SK-N-SH (cell line): ENCODE results near the gene ZNF892. TPM values are rescaled to one million over a fixed set of nuclear protein-coding genes. Genes with fewer than 3 reads are reported as not detected.

Experiments used
- CTCF ChIA-PET: fragments of 300-600, 350-600 bp; formaldehyde crosslinking; extraction: SDS; loops from one replicate; lab custom pipeline; 2021; lab: Yijun Ruan, JAX
- POLR2A ChIA-PET: fragments of 350-600 bp; sonication (Branson Sonifier 250); formaldehyde crosslinking; extraction: SDS; loops from one replicate; lab custom pipeline; 2020; ENCODE audit warnings: antibody characterized with exemption, inconsistent platforms; lab: Yijun Ruan, JAX
- DNase-seq: peaks from one replicate; pipeline ENCODE4 v3.0.0; 2012
- H2AFZ ChIP-seq: fragments of 200-600 bp; sonication (generic); 2 replicates; pipeline ENCODE4 v1.8.1; 2016; ENCODE audit warnings: antibody characterized with exemption, mild to moderate bottlenecking, low read depth
- H3F3A ChIP-seq: fragments of 200-600 bp; sonication (generic); replicated peaks from 2 replicates; pipeline ENCODE3; 2016; ENCODE audit warnings: antibody characterized with exemption, mild to moderate bottlenecking; ENCODE audit not compliant: insufficient read depth
- H3K27ac ChIP-seq, 2 experiments: fragments of 200-500 bp in 1 of 2; fragments of 200-600 bp in 1 of 2; sonication (Bioruptor generic) in 1 of 2; sonication (generic), shearing (Covaris generic) in 1 of 2; 2 replicates each; pipeline versions ENCODE4 v1.5.1 to v1.6.1; 2014 to 2016; ENCODE audit warnings: low read depth in 2 of 2, inconsistent platforms in 1 of 2, low read length in 1 of 2, mild to moderate bottlenecking in 1 of 2, mixed read lengths in 1 of 2
- H3K27me3 ChIP-seq: fragments of 200-600 bp; sonication (generic), shearing (Covaris generic); 2 replicates; pipeline ENCODE4 v1.6.1; 2016; ENCODE audit warnings: mixed run types; ENCODE audit not compliant: insufficient read depth
- H3K36me3 ChIP-seq, 2 experiments: fragments of 200-500 bp in 1 of 2; fragments of 200-600 bp in 1 of 2; sonication (Bioruptor generic) in 1 of 2; sonication (generic) in 1 of 2; replicated peaks in 1 of 2; 2 replicates each; pipeline versions ENCODE3 to v1.5.1; 2014 to 2016; ENCODE audit warnings: low read length in 1 of 2, mild to moderate bottlenecking in 1 of 2; ENCODE audit not compliant: insufficient read depth in 2 of 2, control insufficient read depth in 1 of 2
- H3K4me1 ChIP-seq, 2 experiments: fragments of 200-500 bp in 1 of 2; fragments of 200-600 bp in 1 of 2; sonication (Bioruptor generic) in 1 of 2; sonication (generic), shearing (Covaris generic) in 1 of 2; 2 replicates each; pipeline versions ENCODE4 v1.5.1 to v1.6.1; 2014 to 2016; ENCODE audit warnings: low read depth in 1 of 2, low read length in 1 of 2, mixed run types in 1 of 2; ENCODE audit not compliant: insufficient read depth in 2 of 2, control insufficient read depth in 1 of 2
- H3K4me2 ChIP-seq: fragments of 200-600 bp; sonication (generic), shearing (Covaris generic); 2 replicates; pipeline ENCODE4 v1.6.1; 2017; ENCODE audit warnings: mixed run types
- H3K4me3 ChIP-seq, 2 experiments: fragments of 200-500 bp in 1 of 2; fragments of 200-600 bp in 1 of 2; sonication (Bioruptor generic) in 1 of 2; sonication (generic), shearing (Covaris generic) in 1 of 2; 2 replicates each; pipeline versions ENCODE4 v1.5.1 to v1.8.1; 2014 to 2016; ENCODE audit warnings: low read depth in 2 of 2, inconsistent platforms in 1 of 2, low read length in 1 of 2, mild to moderate bottlenecking in 1 of 2, mixed read lengths in 1 of 2, moderate library complexity in 1 of 2
- H3K79me2 ChIP-seq: fragments of 200-600 bp; sonication (generic); 2 replicates; pipeline ENCODE4 v1.8.1; 2017; ENCODE audit warnings: mild to moderate bottlenecking; ENCODE audit not compliant: insufficient read depth
- H3K9ac ChIP-seq: fragments of 200-600 bp; sonication (generic); 2 replicates; pipeline ENCODE4 v1.6.1; 2017; ENCODE audit warnings: mixed run types
- H3K9me2 ChIP-seq: fragments of 200-600 bp; sonication (generic); 2 replicates; pipeline ENCODE4 v1.6.1; 2017; ENCODE audit warnings: mixed run types
- H3K9me3 ChIP-seq: fragments of 200-600 bp; sonication (generic); 2 replicates; pipeline ENCODE4 v1.6.1; 2017; ENCODE audit warnings: mixed run types, mild to moderate bottlenecking, moderate library complexity
- H4K20me1 ChIP-seq: fragments of 200-600 bp; sonication (generic); 2 replicates; pipeline ENCODE4 v1.6.1; 2017; ENCODE audit warnings: mild to moderate bottlenecking, mixed run types; ENCODE audit not compliant: insufficient read depth
- CHD2 ChIP-seq: fragments of 150-350 bp; IDR thresholded peaks from 2 replicates; pipeline ENCODE4 v1.6.1; 2018; ENCODE audit warnings: low read length; ENCODE audit not compliant: partially characterized antibody
- EP300 ChIP-seq, 2 experiments: IDR thresholded peaks; 2 replicates each; pipeline versions ENCODE4 v1.4.0 to v1.6.1; 2012; ENCODE audit warnings: borderline replicate concordance in 1 of 2, low read depth in 1 of 2, low read length in 1 of 2
- EZH2phosphoT487 ChIP-seq: fragments of 200-600 bp; sonication (generic); IDR thresholded peaks from 2 replicates; pipeline ENCODE4 v1.6.1; 2017; ENCODE audit warnings: low read depth, mixed run types, mild to moderate bottlenecking, antibody characterized with exemption, moderate library complexity, borderline replicate concordance
- FOSL2 ChIP-seq: IDR thresholded peaks from 2 replicates; pipeline ENCODE4 v1.4.0; 2012; ENCODE audit warnings: low read depth, mild to moderate bottlenecking, moderate library complexity, borderline replicate concordance
- FOXM1 ChIP-seq: IDR thresholded peaks from 2 replicates; pipeline ENCODE4 v1.4.0; 2012; ENCODE audit warnings: low read depth, mild to moderate bottlenecking
- GABPA ChIP-seq: IDR thresholded peaks from 2 replicates; pipeline ENCODE4 v1.4.0; 2012; ENCODE audit warnings: low read depth, mild to moderate bottlenecking
- GATA2 ChIP-seq: sonication (generic); formaldehyde crosslinking; IDR thresholded peaks from 2 replicates; pipeline ENCODE4 v1.5.0; 2020; ENCODE audit warnings: mild to moderate bottlenecking, missing genetic modification reagents
- JUND ChIP-seq: IDR thresholded peaks from 2 replicates; pipeline ENCODE4 v1.4.0; 2012
- MEF2A ChIP-seq: IDR thresholded peaks from 2 replicates; pipeline ENCODE4 v1.4.0; 2012; ENCODE audit warnings: low read depth, borderline replicate concordance
- NFIC ChIP-seq: IDR thresholded peaks from 2 replicates; pipeline ENCODE4 v1.4.0; 2012; ENCODE audit warnings: borderline replicate concordance
- POLR2AphosphoS5 ChIP-seq: IDR thresholded peaks from 2 replicates; pipeline ENCODE4 v1.6.1; 2012; ENCODE audit warnings: low read depth, low read length
- TCF12 ChIP-seq: IDR thresholded peaks from 2 replicates; pipeline ENCODE4 v1.4.0; 2012
- TEAD4 ChIP-seq: IDR thresholded peaks from 2 replicates; pipeline ENCODE4 v1.4.0; 2012; ENCODE audit warnings: mild to moderate bottlenecking, borderline replicate concordance; ENCODE audit not compliant: insufficient read depth
- USF2 ChIP-seq: fragments of 150-350 bp; IDR thresholded peaks from 2 replicates; pipeline ENCODE4 v1.6.1; 2017; ENCODE audit warnings: antibody characterized with exemption, low read length, low read depth, borderline replicate concordance
- YY1 ChIP-seq: IDR thresholded peaks from 2 replicates; pipeline ENCODE4 v1.4.0; 2012; ENCODE audit warnings: low read depth, mild to moderate bottlenecking
- WGBS: methylation state at CpG from one replicate; pipeline ENCODE4 v1.1.6; 2017; ENCODE audit warnings: low lambda C conversion rate; 5-methylcytosine and 5-hydroxymethylcytosine counted together
- polyA plus RNA-seq, 3 experiments: library from polyadenylated mRNA; depleted of rRNA; stranded (reverse); fragments of >200 nt; gene quantifications; 2 replicates each; pipeline ENCODE4 v1.2.3, GENCODE V29; 2012

Gene ZNF892
- polyA plus RNA-seq, 1 of the 3 experiments (the other 2 are of a cell fraction), result 1.4 TPM

GRCh38 chr2:95185197-95185596 lies 22.1 kb upstream of the ZNF892 start:
- no peak for TF ChIP-seq TCF12
- no peak for TF ChIP-seq MEF2A
- no peak for TF ChIP-seq YY1
- TF ChIP-seq JUND, result no peak
- TF ChIP-seq POLR2AphosphoS5, result no peak
- TF ChIP-seq FOSL2, result no peak
- no peak for TF ChIP-seq FOXM1
- TF ChIP-seq EZH2phosphoT487, result no peak
- WGBS, result 94% methylated on average over 3 of the region's 3 CpGs
- Histone ChIP-seq H3K4me2 (no peak overlapping the region), H4K20me1 (no peaks in the 10 kb centered on the region), H3K36me3 (peaks cover 23 to 25% of the 10 kb centered on the region in 2 experiments), H3K79me2 (no peaks in the 10 kb centered on the region), H2AFZ (no peak overlapping the region), H3K4me1 (no peaks in the 10 kb centered on the region), H3K9me3 (no peaks in the 10 kb centered on the region), H3K9ac (no peak overlapping the region), H3K9me2 (no peaks in the 10 kb centered on the region), H3K27me3 (no peaks in the 10 kb centered on the region), H3K4me3 (no peak overlapping the region), H3F3A (no peaks in the 10 kb centered on the region), H3K27ac (no peak overlapping the region)
- DNase-seq, result no peak
- ChIA-PET POLR2A (no interaction called here), CTCF (no interaction called here)

- TF ChIP-seq CHD2 (no peak), FOSL2 (no peak), USF2 (no peak), TEAD4 (no peak), GABPA (no peak), EP300 (IDR thresholded peaks at IDR 0.05; ENCODE audit: borderline replicate concordance in 1 of 2, low read depth in 1 of 2, low read length in 1 of 2) (no peak), GATA2 (CRISPR knock-in tag) (no peak), NFIC (no peak)
- TF ChIP-seq, all 33 proteins: peak for 0
- CTCF ChIA-PET, result no interaction called here
- peaks cover 18% of the 10 kb centered on the region in 2 experiments for H3K36me3 ChIP-seq
These were observed 21.3 kb upstream of the ZNF892 start for GRCh38 chr2:95185973-95186372.

More at GRCh38 chr2:95185973-95186372, 21.3 kb upstream of the ZNF892 start:
- POLR2A ChIA-PET, result no interaction called here
- no peak overlapping the region for H3K27ac ChIP-seq
- H3K27me3 ChIP-seq, result no peaks in the 10 kb centered on the region; the same call in 1 of the 2 replicates
- no peak overlapping the region for H3K4me3 ChIP-seq
- H3K4me1 ChIP-seq, result no peaks in the 10 kb centered on the region
- H3K4me2 ChIP-seq, result no peak overlapping the region
- no peak for DNase-seq
- no peaks in the 10 kb centered on the region for H3K9me3 ChIP-seq
- H2AFZ ChIP-seq, result no peak overlapping the region
- no peaks in the 10 kb centered on the region for H3K79me2 ChIP-seq
- H3K9me2 ChIP-seq, result no peaks in the 10 kb centered on the region
- 58% methylated on average over 2 of the region's 2 CpGs for WGBS
- H3K9ac ChIP-seq, result no peak overlapping the region
- no peaks in the 10 kb centered on the region for H4K20me1 ChIP-seq
- H3F3A ChIP-seq, result no peaks in the 10 kb centered on the region
